ENCODE measurements around the gene PFKFB1. TPM values are rescaled to one million over a fixed set of nuclear protein-coding genes. Genes with fewer than 3 reads are reported as not detected.

PFKFB1 gene
- total and polyA plus RNA-seq, 2 of the 13 experiments (the other 11 are each of a cell fraction or from before 2014, with no cell fraction given), result 1.5 to 2.9 TPM

- FAIRE-seq, result no peak
- TF ChIP-seq ZNF768 (CRISPR knock-in tag; IDR thresholded peaks at IDR 0.05) (no peak), ZNF766 (CRISPR knock-in tag; IDR thresholded peaks at IDR 0.05; ENCODE audit: borderline replicate concordance) (no peak), MXD3 (CRISPR knock-in tag; IDR thresholded peaks at IDR 0.05) (no peak), ZNF180 (CRISPR knock-in tag; IDR thresholded peaks at IDR 0.05; ENCODE audit: borderline replicate concordance, low read depth) (no peak), SOX13 (IDR thresholded peaks at IDR 0.05) (no peak), SOX13 (CRISPR knock-in tag; conservative IDR thresholded peaks at IDR 0.05 in 1 of 2, IDR thresholded peaks at IDR 0.05 in 1 of 2) (no peak), ELF1 (CRISPR knock-in tag; IDR thresholded peaks at IDR 0.05) (no peak), ETV5 (CRISPR knock-in tag; IDR thresholded peaks at IDR 0.05; ENCODE audit: borderline replicate concordance) (no peak), HBP1 (CRISPR knock-in tag; IDR thresholded peaks at IDR 0.05; ENCODE audit: low read depth) (no peak), NR2F2 (IDR thresholded peaks at IDR 0.05; ENCODE audit: borderline replicate concordance, low read depth) (no peak), SALL1 (CRISPR knock-in tag; IDR thresholded peaks at IDR 0.05) (no peak), GMEB2 (CRISPR knock-in tag; IDR thresholded peaks at IDR 0.05; ENCODE audit: low read depth) (no peak), GATAD1 (CRISPR knock-in tag; IDR thresholded peaks at IDR 0.05) (no peak), ZMYM4 (CRISPR knock-in tag; IDR thresholded peaks at IDR 0.05) (no peak), ZNF770 (CRISPR knock-in tag; IDR thresholded peaks at IDR 0.05) (no peak), HDAC2 (CRISPR knock-in tag; IDR thresholded peaks at IDR 0.05) (no peak), CREB3 (CRISPR knock-in tag; IDR thresholded peaks at IDR 0.05) (no peak), ZNF331 (CRISPR knock-in tag; IDR thresholded peaks at IDR 0.05) (no peak), ZC3H4 (CRISPR knock-in tag; IDR thresholded peaks at IDR 0.05; ENCODE audit: borderline replicate concordance) (no peak)
- Histone ChIP-seq H4K20me1 (ENCODE audit: insufficient read depth, low read length) (no peaks in the 10 kb centered on the region), H2AFZ (ENCODE audit: low read length) (no peak overlapping the region), H3K79me2 (ENCODE audit: insufficient read depth, low read length) (no peaks in the 10 kb centered on the region), H3K4me3 (replicated peaks in 1 of 3; ENCODE audit: insufficient read depth in 1 of 3, low read depth in 2 of 3, low read length in 3 of 3) (no peak overlapping the region), H3K36me3 (replicated peaks in 1 of 2; ENCODE audit: control insufficient read depth in 1 of 2, insufficient read depth in 2 of 2, low read length in 2 of 2) (no peaks in the 10 kb centered on the region), H3K9ac (ENCODE audit: insufficient read depth, low read depth, low read length) (no peak overlapping the region), H3K4me1 (ENCODE audit: insufficient read depth, low read length) (peaks cover 11% of the 10 kb centered on the region; the same call in 1 of the 2 replicates), H3K4me2 (ENCODE audit: low read depth, low read length) (no peak overlapping the region), H3K9me3 (ENCODE audit: low read length) (no peaks in the 10 kb centered on the region), H3K27me3 (ENCODE audit: control insufficient read depth in 1 of 2, insufficient read depth in 2 of 2, low read length in 2 of 2) (no peaks in the 10 kb centered on the region), H3K27ac (ENCODE audit: extremely low read length, insufficient read depth, low read length) (no peak overlapping the region)
- BruUV-seq (replicated peaks), result no TSS peak
- no CpG with 5 or more reads among the region's 2 CpGs for WGBS (ENCODE audit: low lambda C conversion rate)
- DNase-seq (ENCODE audit: low spot score), result no peak
- no peak for ATAC-seq
- POLR2A ChIA-PET, result interaction anchor here (0.6 kb wide), 1 partner anchor 394 kb away, joined by 3 read pairs; no protein-coding TSS in a partner anchor
- CTCF ChIA-PET (ENCODE audit: low intra/inter-chr PET ratio, low total read pairs), result no interaction called here
- in situ Hi-C loops (cut with HindIII; ENCODE audit: extremely low pct_ligation_motif_present, low pct_unique_long_range_greater_than_20kb), result no loop called here
- intact Hi-C loops (cut with micrococcal nuclease; ENCODE audit: unreplicated experiment), result no loop called here
Observed at GRCh38 chrX:55029291-55029690, 35.3 kb upstream of the PFKFB1 start.

Measured in HepG2 (cell line).